ENCODE data around the gene ZNF804A.

- TF ChIP-seq TAF1 (IDR thresholded peaks at IDR 0.05; ENCODE audit: borderline replicate concordance, insufficient read depth, low read length) (no peak), POLR2AphosphoS5 (IDR thresholded peaks at IDR 0.05; ENCODE audit: low read depth, low read length) (no peak), REST (IDR thresholded peaks at IDR 0.05; ENCODE audit: insufficient read depth in 1 of 2, low read depth in 2 of 2, low read length in 2 of 2) (no peak)
Observed at GRCh38 chr2:184633726-184634125, 35.4 kb downstream of the ZNF804A start.

All from PFSK-1 (cell line).